GM20000 (cell line): ENCODE results near the gene ALG9.
"Not testable (repeated sequence)": the region's sequence is repeated elsewhere in the genome, so short reads cannot be mapped to it uniquely, and the experiment has no call there.

Experiments
- DNase-seq: peaks from one replicate; pipeline ENCODE4 v3.0.0; 2012; ENCODE audit warnings: low spot score
- CTCF ChIP-seq: IDR thresholded peaks from 2 replicates; pipeline ENCODE4 v1.5.1; 2012; ENCODE audit warnings: mild to moderate bottlenecking, control low read depth; ENCODE audit errors: extremely low read depth, missing control alignments

The ALG9 gene

GRCh38 chr11:111906680-111907079, 35.3 kb upstream of the ALG9 start:
- DNase-seq, result no peak
- no peak for TF ChIP-seq CTCF

- no peak for DNase-seq
- no peak for TF ChIP-seq CTCF
Observed at GRCh38 chr11:111905411-111905810, 34.0 kb upstream of the ALG9 start.

GRCh38 chr11:111886844-111887243, 15.5 kb upstream of the ALG9 start:
- no peak for DNase-seq
- no peak for TF ChIP-seq CTCF

DNA sequence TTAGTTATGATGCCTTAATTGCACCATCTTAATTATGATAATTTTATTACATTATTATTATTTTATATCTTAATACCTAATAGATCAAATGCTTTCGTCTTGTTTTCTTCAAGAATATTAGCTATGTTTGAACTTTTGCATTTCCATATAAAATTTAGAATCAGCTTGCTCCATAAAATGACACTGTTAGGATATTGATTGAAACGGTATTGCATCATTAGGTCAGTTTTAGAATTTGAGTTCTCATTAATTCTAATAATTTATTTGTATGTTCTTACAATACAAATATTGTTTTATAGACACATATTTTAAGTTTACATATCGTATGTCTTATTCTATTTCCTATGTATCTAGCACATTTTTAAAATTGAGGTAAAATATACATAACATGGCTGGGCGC, 14.7 kb upstream of the ALG9 start:
- TF ChIP-seq CTCF, result no peak
- DNase-seq, result no peak

DNA sequence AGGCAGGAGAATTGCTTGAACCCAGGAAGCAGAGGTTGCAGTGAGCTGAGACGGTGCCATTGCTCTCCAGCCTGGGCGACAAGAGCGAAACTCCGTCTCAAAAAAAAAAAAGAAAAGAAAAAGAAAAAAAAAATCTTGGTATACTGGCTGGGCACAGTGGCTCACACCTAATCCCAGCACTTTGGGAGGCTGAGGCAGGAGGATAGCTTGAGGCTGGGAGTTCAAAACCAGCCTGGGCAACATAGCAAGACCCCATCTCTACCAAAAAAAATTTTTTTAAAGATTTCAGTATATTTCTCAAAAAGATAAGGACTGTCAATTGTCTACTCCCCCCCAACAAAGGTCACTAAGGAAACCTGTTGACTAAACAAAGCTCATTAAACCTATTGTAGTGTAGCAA, 13.7 kb upstream of the ALG9 start:
- DNase-seq, result not testable (repeated sequence)

- no peak for DNase-seq
- TF ChIP-seq CTCF, result no peak
Observed at GRCh38 chr11:111882202-111882601, 10.8 kb upstream of the ALG9 start.

DNA sequence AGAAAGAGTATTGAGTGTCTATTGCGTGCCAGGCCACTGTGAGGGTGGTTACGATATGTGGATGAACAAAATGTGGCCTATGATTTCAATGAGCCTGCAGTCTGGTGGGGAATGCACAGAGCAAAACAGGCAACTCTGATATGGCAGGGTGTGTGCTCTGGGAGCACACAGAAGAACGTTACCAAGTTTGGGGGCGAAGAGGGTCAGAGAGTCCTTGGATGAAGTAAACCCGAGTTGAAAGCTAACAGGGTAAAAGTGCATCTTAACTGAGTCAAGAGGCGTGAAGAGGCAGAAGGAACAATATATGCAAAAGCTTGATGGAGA, 8.2 kb upstream of the ALG9 start:
- TF ChIP-seq CTCF, result no peak
- DNase-seq, result no peak

- DNase-seq, result peak; percentile 92
- peak; percentile 70 for TF ChIP-seq CTCF
Observed at GRCh38 chr11:111878849-111879636, 7.7 kb upstream of the ALG9 start, which contains the start of the genes CFAP68 and FDXACB1. TSS of gene CFAP68 (plus strand) at chr11:111879541. CDS start at chr11:111879561, 20 bp downstream. TSS of gene FDXACB1 (minus strand) at chr11:111879165. CDS start at chr11:111879132, 33 bp downstream.
